Natural killer cell (primary cell): ENCODE data around the gene ECE1. TPM values are rescaled to one million over a fixed set of nuclear protein-coding genes. Genes with fewer than 3 reads are reported as not detected.

Experiments used
- ATAC-seq, 3 donors: fragments of 150-1000 bp in 2 of 3; fragments of 200-7000 bp in 1 of 3; cut with Tn5 transposase; 1 replicate in 1 of 3; 2 replicates in 2 of 3; pipeline ENCODE4 v1.10.0; 2021; ENCODE audit warnings: mild to moderate bottlenecking in 2 of 3, moderate library complexity in 2 of 3
- DNase-seq, 2 donors: peaks; one replicate each; pipeline versions ENCODE4 v3.0.0 to v3.0.0-alpha.2; 2013 to 2021; ENCODE audit warnings: mixed read lengths in 1 of 2
- H3K27ac ChIP-seq: one replicate; pipeline ENCODE4 v1.5.1; 2013; ENCODE audit warnings: mild to moderate bottlenecking, low read length
- H3K27me3 ChIP-seq: one replicate; pipeline ENCODE4 v1.6.1; 2013; ENCODE audit warnings: low read length; ENCODE audit not compliant: control insufficient read depth, insufficient read depth
- H3K36me3 ChIP-seq: one replicate; pipeline ENCODE4 v1.6.1; 2013; ENCODE audit warnings: low read length; ENCODE audit not compliant: control insufficient read depth, insufficient read depth
- H3K4me1 ChIP-seq: one replicate; pipeline ENCODE4 v1.6.1; 2013; ENCODE audit warnings: low read length; ENCODE audit not compliant: control insufficient read depth, insufficient read depth
- H3K4me3 ChIP-seq: one replicate; pipeline ENCODE4 v1.5.1; 2013; ENCODE audit warnings: low read length
- H3K9me3 ChIP-seq: one replicate; pipeline ENCODE4 v1.6.1; 2013; ENCODE audit warnings: low read length; ENCODE audit not compliant: control insufficient read depth, insufficient read depth
- H3K27ac Mint-ChIP-seq, 2 donors: one replicate each; pipeline ENCODE4 v1.8.0; 2022; ENCODE audit warnings: mild to moderate bottlenecking in 2 of 2, mixed read lengths in 2 of 2, moderate library complexity in 1 of 2
- H3K27me3 Mint-ChIP-seq, 2 donors: one replicate each; pipeline ENCODE4 v1.8.0; 2022; ENCODE audit warnings: low read depth in 2 of 2, mixed read lengths in 2 of 2
- H3K36me3 Mint-ChIP-seq: one replicate; pipeline ENCODE4 v1.8.0; 2022; ENCODE audit warnings: mixed read lengths
- H3K4me1 Mint-ChIP-seq, 2 donors: one replicate each; pipeline ENCODE4 v1.8.0; 2022; ENCODE audit warnings: mixed read lengths in 2 of 2
- H3K4me3 Mint-ChIP-seq: one replicate; pipeline ENCODE4 v1.8.0; 2022; ENCODE audit warnings: mild to moderate bottlenecking, moderate library complexity, mixed read lengths
- H3K9me3 Mint-ChIP-seq, 2 donors: one replicate each; pipeline ENCODE4 v1.8.0; 2022; ENCODE audit warnings: mixed read lengths in 2 of 2
- WGBS: methylation state at CpG from one replicate; pipeline ENCODE4 v1.1.7; 2013; ENCODE audit warnings: missing lambda C conversion rate; ENCODE audit not compliant: insufficient coverage; 5-methylcytosine and 5-hydroxymethylcytosine counted together
- intact Hi-C: fragments of 100-400 bp; cut with micrococcal nuclease; formaldehyde crosslinking; loops from one replicate; pipeline ENCODE4 v1.14.2; 2022
- total RNA-seq, 4 donors: library from RNA; stranded (reverse); fragments of 120-200 nt in 1 of 4; gene quantifications; one replicate each; pipeline versions ENCODE4 v1.2.3 to v1.2.4, GENCODE V29; 2013 to 2022
- TF ChIP-seq, protein P1 (sequence below): fragments of 200-600 bp; IDR thresholded peaks from one replicate; pipeline ENCODE4 v1.8.0; 2022; ENCODE audit warnings: antibody characterized with exemption

ECE1 gene
- total RNA-seq, 3 donors from 2014 or later (not counting 1 experiment from before 2014, with no cell fraction given), result 47.2 to 70.1 (median 50.7) TPM

DNA sequence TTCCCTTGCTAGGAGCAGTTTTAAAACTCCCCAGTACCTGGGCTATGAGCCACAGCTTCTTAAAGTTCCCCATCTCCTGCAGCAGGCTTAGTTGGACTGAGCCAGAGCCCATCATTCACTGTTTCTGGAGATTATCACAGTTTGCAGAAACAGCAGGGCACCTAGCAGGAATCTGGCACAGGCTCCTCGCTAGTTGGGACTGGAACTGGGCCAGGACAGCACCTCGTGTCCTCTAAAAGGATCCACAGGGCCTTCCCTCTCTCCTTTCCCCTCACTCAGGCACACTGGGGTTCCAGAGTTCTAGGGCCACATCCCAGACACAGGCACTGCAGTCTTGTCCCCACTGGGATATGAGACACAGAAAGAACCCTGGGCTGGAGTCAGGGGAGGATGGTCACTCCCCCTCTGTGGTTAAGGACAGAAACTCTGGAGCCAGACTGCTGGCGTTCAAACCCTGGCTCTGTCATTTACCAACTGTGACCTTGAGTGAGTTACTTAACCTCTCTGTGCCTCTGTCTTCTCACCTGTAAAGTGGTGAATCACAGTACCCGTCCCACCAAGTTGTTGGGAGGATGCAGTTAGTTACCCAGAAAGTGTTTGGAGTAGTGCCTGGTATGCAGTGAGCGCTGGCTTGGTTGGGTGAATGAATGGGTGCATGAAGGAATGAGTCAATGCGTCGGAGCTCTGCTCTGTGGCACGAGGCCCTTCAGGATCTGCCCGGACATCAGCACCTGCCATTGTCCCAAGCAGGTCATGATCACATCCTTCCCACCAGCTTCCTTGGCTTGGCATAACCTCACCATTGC lies 18.8 kb upstream of the ECE1 start:
- no peaks in the 10 kb centered on the region for H3K36me3 Mint-ChIP-seq
- peaks cover 36 to 52% of the 10 kb centered on the region in 2 donors for H3K4me1 Mint-ChIP-seq
- H3K27me3 Mint-ChIP-seq, result no peaks in the 10 kb centered on the region
- Histone ChIP-seq H3K9me3 (no peaks in the 10 kb centered on the region), H3K27ac (no peak overlapping the region), H3K4me1 (peaks cover 23% of the 10 kb centered on the region), H3K4me3 (no peak overlapping the region), H3K27me3 (no peaks in the 10 kb centered on the region), H3K36me3 (no peaks in the 10 kb centered on the region)
- no peak for ATAC-seq
- H3K9me3 Mint-ChIP-seq, result no peaks in the 10 kb centered on the region
- no peak overlapping the region for H3K27ac Mint-ChIP-seq
- TF ChIP-seq, protein P1, sequence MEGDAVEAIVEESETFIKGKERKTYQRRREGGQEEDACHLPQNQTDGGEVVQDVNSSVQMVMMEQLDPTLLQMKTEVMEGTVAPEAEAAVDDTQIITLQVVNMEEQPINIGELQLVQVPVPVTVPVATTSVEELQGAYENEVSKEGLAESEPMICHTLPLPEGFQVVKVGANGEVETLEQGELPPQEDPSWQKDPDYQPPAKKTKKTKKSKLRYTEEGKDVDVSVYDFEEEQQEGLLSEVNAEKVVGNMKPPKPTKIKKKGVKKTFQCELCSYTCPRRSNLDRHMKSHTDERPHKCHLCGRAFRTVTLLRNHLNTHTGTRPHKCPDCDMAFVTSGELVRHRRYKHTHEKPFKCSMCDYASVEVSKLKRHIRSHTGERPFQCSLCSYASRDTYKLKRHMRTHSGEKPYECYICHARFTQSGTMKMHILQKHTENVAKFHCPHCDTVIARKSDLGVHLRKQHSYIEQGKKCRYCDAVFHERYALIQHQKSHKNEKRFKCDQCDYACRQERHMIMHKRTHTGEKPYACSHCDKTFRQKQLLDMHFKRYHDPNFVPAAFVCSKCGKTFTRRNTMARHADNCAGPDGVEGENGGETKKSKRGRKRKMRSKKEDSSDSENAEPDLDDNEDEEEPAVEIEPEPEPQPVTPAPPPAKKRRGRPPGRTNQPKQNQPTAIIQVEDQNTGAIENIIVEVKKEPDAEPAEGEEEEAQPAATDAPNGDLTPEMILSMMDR, result no peak
- intact Hi-C loops, result no loop called here
- H3K4me3 Mint-ChIP-seq, result no peak overlapping the region
- 94% methylated on average over 9 of the region's 9 CpGs for WGBS
- DNase-seq, result no peak

DNA sequence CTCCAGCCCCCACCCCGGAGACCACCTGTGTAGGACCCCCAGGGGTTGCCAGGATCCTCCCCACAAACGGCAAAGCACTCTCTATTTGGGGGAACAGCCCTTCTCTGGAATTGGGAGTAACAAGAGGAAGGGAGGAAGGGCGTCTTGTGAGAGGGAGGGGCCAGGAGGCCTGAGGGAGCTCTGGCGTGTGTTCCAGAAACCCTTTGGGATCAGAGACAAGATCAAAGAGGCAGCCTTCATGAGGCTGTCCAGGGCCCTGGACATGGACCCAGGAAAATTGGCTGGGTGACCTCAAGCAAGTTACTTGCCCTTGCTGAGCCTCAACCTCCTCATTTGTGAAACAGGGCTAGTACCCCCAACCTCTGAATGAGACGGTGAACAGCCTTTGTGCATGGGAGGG lies 18.1 kb upstream of the ECE1 start:
- ATAC-seq (no peak), DNase-seq (no peak)
- H3K27me3 Mint-ChIP-seq, result no peaks in the 10 kb centered on the region
- H3K9me3 ChIP-seq, result no peaks in the 10 kb centered on the region
- TF ChIP-seq, protein P1, result no peak
- WGBS, result 94% methylated on average over 5 of the region's 5 CpGs
- no peak overlapping the region for H3K4me3 Mint-ChIP-seq
- H3K27ac Mint-ChIP-seq, result peak overlapping the region in 1 of 2 donors; percentile 93
- peaks cover 23% of the 10 kb centered on the region for H3K4me1 ChIP-seq
- H3K27ac ChIP-seq, result no peak overlapping the region
- H3K4me3 ChIP-seq, result no peak overlapping the region
- no peaks in the 10 kb centered on the region for H3K27me3 ChIP-seq
- intact Hi-C loops, result no loop called here
- H3K4me1 Mint-ChIP-seq, result peaks cover 36 to 47% of the 10 kb centered on the region in 2 donors
- H3K36me3 ChIP-seq, result no peaks in the 10 kb centered on the region
- no peaks in the 10 kb centered on the region for H3K9me3 Mint-ChIP-seq
- no peaks in the 10 kb centered on the region for H3K36me3 Mint-ChIP-seq

- intact Hi-C loops, result loop anchor here (1.0 kb wide), 1 partner anchor 13 kb away; no protein-coding TSS in a partner anchor
- H3K4me3 ChIP-seq, result no peak overlapping the region
- no peaks in the 10 kb centered on the region for H3K9me3 Mint-ChIP-seq
- DNase-seq (peak in 1 of 2 donors; percentile 36), ATAC-seq (peak; percentile 45 to 60 (median 49))
- no peaks in the 10 kb centered on the region for H3K27me3 Mint-ChIP-seq
- TF ChIP-seq, protein P1, result no peak
- H3K27me3 ChIP-seq, result no peaks in the 10 kb centered on the region
- WGBS, result 83% methylated on average over 6 of the region's 6 CpGs
- H3K27ac ChIP-seq, result no peak overlapping the region
- no peaks in the 10 kb centered on the region for H3K36me3 Mint-ChIP-seq
- no peaks in the 10 kb centered on the region for H3K9me3 ChIP-seq
- H3K27ac Mint-ChIP-seq, result peak overlapping the region; percentile 83 to 93
- peaks cover 27% of the 10 kb centered on the region for H3K4me1 ChIP-seq
- no peaks in the 10 kb centered on the region for H3K36me3 ChIP-seq
- peaks cover 36 to 47% of the 10 kb centered on the region in 2 donors for H3K4me1 Mint-ChIP-seq
- H3K4me3 Mint-ChIP-seq, result peak overlapping the region; percentile 56
These were observed 17.5 kb upstream of the ECE1 start for GRCh38 chr1:21307663-21308305.
